ENCODE measurements around the gene SDR42E1.

SDR42E1 gene

DNA sequence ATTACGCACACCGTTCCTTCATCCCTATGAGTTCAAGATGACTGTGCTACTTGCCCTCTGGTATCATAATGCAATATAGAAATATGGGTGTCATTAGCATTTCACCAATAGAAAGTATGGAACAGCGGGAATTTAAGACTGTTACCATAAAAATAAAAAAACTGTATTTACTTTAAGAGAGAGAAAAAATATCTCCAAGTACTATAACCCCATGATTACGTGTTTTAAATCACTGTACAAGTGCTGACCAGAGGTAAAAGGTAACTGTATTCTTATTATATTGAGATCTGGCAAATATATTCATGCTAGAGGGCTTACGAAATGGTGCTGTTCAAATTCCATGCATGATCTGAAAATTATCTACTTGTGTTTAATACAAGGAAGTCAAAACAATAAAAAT is 5.2 kb downstream of the SDR42E1 start:
- TF ChIP-seq, protein P1, sequence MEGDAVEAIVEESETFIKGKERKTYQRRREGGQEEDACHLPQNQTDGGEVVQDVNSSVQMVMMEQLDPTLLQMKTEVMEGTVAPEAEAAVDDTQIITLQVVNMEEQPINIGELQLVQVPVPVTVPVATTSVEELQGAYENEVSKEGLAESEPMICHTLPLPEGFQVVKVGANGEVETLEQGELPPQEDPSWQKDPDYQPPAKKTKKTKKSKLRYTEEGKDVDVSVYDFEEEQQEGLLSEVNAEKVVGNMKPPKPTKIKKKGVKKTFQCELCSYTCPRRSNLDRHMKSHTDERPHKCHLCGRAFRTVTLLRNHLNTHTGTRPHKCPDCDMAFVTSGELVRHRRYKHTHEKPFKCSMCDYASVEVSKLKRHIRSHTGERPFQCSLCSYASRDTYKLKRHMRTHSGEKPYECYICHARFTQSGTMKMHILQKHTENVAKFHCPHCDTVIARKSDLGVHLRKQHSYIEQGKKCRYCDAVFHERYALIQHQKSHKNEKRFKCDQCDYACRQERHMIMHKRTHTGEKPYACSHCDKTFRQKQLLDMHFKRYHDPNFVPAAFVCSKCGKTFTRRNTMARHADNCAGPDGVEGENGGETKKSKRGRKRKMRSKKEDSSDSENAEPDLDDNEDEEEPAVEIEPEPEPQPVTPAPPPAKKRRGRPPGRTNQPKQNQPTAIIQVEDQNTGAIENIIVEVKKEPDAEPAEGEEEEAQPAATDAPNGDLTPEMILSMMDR (IDR thresholded peaks at IDR 0.05; ENCODE audit: extremely low read depth, missing control alignments): no peak

DNA sequence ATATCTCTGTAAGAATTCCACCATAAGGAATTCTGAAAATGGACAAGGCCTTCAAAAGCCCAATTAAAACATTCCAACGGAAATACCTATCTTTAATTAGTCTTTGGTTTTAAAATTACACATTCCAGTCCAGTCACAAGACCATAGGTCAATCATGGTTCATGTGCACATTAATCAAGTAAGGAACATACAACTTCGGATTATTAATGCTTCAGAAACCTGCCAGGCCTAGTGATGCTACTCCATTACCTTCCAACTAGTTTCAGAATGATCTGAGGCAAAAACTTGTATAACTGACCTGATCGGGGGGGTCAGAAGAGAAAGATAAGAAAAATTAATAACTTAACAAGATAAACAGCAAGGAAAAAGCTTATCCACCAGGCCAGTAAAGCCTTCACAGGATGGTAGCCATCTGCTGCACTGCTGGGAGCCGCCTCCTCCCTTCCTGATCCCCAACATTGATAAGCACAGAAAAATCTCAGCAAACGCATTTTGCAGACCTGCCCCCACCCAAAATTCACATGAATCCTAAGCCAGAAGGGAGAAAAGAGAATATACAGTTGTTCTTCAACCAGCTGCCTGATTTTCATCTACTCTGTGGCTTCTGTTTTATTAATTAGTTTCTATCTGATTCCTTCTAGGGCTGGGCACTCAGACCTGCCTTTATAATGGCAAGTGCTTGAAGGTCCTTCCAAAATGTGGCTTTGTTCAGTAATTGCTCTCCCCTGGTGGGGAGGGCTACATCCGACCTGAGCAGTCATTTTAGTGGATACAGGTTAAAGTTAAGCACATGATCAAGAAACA is 6.0 kb downstream of the SDR42E1 start:
- TF ChIP-seq, protein P1 (IDR thresholded peaks at IDR 0.05; ENCODE audit: extremely low read depth, missing control alignments): no peak
- DNase-seq (ENCODE audit: low spot score): no peak

More for the DNA sequence above, 5.2 kb downstream of the SDR42E1 start:
- no peak for DNase-seq (ENCODE audit: low spot score)

DNA sequence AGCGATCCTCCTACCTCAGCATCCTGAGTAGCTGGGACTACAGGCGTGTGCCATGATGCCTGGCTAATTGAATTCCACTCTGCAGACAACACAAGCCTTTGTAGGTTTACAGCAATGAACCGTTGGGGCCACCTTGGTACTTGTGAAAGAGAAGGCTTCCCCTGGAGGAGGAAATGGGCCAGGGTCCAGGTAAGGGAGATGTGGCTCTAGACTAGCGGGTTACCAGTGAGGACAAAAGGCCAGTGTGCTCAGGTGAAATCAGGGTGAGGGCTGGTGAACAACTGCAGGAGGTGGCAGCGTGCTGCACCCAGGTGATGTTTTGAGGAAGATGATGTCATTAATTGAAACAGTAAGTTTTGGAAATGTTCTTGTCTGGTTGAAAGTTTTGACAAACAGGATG is 6.7 kb downstream of the SDR42E1 start:
- DNase-seq (ENCODE audit: low spot score): no peak
- TF ChIP-seq, protein P1 (IDR thresholded peaks at IDR 0.05; ENCODE audit: extremely low read depth, missing control alignments): no peak

DNA sequence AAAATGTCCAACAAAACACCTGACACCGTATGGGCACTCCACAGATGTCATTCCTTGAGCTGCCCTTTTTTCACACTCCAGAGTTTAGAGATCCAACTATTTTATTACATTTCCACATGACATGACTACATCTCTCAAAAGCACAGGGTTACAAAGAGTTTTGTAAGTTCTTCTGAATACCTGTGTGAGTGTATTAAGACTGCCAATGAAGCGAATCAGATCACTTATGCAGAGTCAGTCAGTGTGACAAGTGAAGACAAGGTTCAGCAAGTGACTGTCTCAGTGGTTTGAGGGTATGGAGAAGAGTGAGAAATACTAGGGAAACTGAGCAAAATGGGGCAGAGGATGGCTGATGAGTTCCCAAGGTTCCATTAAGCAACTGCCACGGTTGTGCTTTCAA is 8.4 kb downstream of the SDR42E1 start:
- TF ChIP-seq, protein P1 (IDR thresholded peaks at IDR 0.05; ENCODE audit: extremely low read depth, missing control alignments): no peak
- DNase-seq (ENCODE audit: low spot score): no peak

DNA sequence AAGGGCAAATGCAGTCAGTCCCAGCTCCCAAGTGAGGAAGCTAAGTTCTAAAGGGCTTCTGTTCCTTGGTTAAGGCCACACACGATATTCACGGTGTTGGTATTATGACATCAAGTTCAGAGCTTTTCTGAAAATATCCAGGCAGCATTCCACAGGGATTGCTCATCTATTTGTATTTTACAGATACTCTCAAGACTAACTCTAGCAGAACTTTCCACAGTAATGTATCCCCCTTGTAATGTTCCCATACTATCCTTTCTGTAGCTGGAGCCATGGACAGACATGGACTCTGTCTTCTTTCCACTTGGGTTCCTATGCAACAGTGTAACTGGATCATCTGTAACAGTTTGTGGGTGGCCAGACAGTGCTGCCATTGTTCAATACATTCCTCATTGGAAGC is 13.5 kb downstream of the SDR42E1 start:
- DNase-seq (ENCODE audit: low spot score): no peak
- TF ChIP-seq, protein P1 (IDR thresholded peaks at IDR 0.05; ENCODE audit: extremely low read depth, missing control alignments): no peak

DNA sequence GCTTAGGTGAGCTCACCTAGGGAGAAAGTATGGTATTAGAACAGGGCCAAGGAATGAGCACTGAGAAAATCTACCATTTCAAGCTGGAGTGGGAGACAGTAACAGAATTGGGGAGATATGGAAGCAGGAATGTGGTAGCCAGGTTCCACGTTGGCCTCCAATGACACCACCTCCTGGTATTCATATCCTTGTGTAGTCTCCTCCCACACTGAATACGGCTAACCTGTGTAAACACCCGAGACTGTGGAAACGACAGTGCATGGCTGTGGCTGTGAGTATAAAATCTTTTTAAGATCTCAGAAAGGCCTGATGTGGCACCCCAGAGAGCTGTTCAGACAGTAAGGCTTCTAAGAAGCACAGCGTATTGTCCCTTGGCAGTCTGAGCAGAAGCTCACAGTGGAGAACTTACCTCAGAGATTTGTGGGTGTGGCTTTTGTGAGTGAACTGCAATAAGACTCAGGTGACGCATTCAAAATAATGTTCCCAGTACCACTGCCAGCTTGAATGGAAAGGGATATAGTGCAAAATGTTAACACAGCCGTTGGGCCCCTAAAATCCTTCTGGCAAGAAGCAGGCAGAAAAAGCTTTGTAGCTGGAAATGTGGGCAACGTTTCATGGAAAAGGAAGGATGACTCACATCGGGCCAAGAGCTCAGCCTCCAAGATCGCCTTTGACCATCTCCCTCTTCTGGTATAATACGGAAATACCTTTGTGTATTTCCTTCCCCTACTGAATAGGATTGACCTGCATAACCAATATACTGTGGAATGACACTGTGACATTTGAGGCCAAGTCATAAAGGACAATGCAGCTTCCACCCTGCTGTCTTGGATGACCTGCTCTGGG is 14.4 kb downstream of the SDR42E1 start:
- DNase-seq (ENCODE audit: low spot score): no peak
- TF ChIP-seq, protein P1 (IDR thresholded peaks at IDR 0.05; ENCODE audit: extremely low read depth, missing control alignments): no peak

DNA sequence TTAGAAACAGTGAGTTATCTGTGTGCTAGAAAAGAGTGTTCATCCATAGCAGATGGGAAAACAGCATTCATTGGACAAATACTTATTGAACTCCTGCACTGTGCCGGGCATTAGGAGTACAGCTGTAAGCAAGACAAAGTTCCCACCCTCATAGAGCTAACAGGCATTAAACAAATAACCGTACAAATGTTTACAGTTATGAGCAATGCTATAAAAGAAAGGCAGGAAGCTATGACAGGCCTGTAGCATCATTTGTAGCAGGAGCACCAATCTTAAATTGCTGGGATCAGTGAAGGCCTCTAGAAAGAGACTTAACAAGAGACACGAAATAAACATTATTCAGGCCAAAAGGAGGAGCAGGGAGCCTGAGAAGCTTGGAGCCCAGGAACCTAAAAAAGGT is 15.6 kb downstream of the SDR42E1 start:
- TF ChIP-seq, protein P1 (IDR thresholded peaks at IDR 0.05; ENCODE audit: extremely low read depth, missing control alignments): no peak
- DNase-seq (ENCODE audit: low spot score): no peak

Data from GM20000 (cell line).